Stimulated activated CD8-positive, alpha-beta memory T cell treated with anti-CD3 and anti-CD28 coated beads, Interleukin-15, amount 100 ng/mL, for 48 hours (primary cell): ENCODE data around the gene ANTXR2.

ENCODE experiments used
- DNase-seq, 2 donors: peaks; one replicate each; pipeline ENCODE4 v3.0.0-alpha.2; 2020; ENCODE audit warnings: low read depth in 2 of 2

Gene ANTXR2

DNA sequence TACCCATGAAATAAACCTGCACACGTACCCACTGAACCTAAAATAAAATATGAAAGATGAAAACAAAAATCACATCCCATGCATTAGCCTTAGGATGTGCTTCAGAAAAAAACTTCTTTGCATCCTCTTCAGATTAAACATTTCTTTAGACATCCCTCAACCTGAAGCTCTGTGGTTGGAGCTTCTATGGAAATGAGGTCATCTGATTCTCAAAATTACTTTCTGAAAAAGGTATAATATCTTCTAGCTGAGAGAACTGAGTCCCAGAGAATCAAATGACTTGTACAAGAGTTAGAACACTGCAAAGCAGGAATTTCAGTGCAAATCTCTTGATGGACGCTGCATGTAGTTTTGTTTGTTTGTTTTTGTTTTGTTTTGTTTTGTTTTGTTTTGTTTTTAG, 19.1 kb upstream of the ANTXR2 start:
- DNase-seq = no peak

GRCh38 chr4:80091688-80092087, 18.7 kb upstream of the ANTXR2 start:
- no peak for DNase-seq

DNA sequence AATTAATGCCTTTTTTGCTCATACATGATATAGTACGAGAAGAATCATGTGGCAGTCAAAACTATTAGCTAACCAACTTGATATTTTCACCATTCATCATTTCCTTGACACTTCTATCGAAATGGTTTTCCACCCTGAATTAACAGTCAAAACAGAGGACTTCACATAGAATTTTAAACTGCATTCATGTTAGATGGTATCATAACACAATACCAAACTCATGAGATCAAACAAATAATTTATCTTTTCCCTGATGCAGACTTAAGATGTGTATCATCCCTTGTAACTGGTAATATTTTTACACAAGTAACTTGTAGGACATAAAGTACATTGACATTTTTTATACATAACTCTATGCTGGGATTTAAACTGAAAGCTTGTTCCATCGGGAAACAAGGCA, 18.2 kb upstream of the ANTXR2 start:
- DNase-seq = no peak

DNA sequence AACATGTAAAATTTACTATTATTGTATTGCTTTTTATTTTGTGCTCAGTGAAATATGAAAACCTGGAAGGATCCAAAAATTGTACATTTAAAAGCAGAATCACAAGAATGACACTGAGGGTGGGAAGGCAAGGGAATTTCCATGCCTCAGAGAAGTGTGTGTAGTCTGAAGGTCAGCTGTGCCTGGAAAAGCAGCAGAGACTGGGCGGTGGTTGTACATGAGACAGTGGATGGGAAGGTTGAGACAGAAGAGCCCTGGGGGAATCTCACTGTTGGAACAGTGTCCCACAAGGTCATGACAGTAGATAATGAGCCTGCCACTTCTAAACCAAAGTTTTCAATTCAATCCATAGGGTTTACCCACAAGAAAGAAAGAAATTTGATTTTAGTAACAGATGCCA, 17.1 kb upstream of the ANTXR2 start:
- DNase-seq = no peak

- DNase-seq = no peak
These were observed 15.4 kb upstream of the ANTXR2 start for GRCh38 chr4:80088471-80088870.

- DNase-seq = no peak
These were observed 13.3 kb upstream of the ANTXR2 start for GRCh38 chr4:80086296-80086695.

GRCh38 chr4:80085081-80085480, 12.1 kb upstream of the ANTXR2 start:
- no peak for DNase-seq

GRCh38 chr4:80082693-80083092, 9.7 kb upstream of the ANTXR2 start:
- DNase-seq = no peak

- no peak for DNase-seq
These were observed 8.5 kb upstream of the ANTXR2 start for GRCh38 chr4:80081566-80081965.

- DNase-seq = no peak
These were observed 6.4 kb upstream of the ANTXR2 start for GRCh38 chr4:80079255-80079923.

- DNase-seq = no peak
These were observed 5.5 kb upstream of the ANTXR2 start for GRCh38 chr4:80078346-80079092.

- no peak for DNase-seq
These were observed 4.6 kb upstream of the ANTXR2 start for GRCh38 chr4:80077639-80078038.

DNA sequence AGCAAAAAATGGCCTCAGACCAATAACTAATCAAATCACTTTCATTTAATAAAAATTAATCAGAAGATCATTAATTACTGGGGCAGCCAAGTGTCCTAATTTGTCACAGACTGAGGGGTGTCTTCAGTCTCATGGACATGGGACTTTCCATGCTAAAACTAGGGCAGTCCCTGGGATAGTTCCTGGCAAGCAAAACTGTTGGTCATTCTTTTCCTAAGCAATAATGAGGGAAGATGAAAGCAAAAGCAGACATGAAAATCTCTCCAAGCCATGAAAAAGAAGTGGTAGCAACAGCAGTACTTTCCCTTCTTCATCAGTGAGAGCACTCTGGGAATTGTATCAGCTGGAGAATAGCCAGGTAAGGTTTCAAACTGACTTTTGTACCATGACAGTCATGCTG, 3.7 kb upstream of the ANTXR2 start:
- DNase-seq = no peak

GRCh38 chr4:80075995-80076675, 3.1 kb upstream of the ANTXR2 start:
- DNase-seq = no peak

DNA sequence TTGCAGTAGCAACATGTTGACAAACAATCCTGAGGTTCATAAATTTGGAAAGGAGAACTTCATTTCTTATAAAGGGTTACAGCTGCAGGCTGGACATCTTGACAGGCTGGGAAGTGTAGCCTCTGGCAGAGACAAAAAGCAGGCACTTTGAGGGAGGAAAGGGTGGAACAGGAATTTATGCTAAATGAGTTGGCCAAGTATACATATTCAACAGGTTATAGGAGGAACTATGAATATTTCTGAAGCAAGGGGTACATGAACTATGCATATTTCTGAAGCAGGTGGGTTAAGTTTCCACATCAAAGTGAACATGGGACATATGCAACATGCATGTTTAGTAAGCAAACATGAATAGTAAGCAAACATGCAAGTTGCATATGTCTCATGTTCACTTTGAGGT, 1.6 kb upstream of the ANTXR2 start:
- DNase-seq = no peak

DNA sequence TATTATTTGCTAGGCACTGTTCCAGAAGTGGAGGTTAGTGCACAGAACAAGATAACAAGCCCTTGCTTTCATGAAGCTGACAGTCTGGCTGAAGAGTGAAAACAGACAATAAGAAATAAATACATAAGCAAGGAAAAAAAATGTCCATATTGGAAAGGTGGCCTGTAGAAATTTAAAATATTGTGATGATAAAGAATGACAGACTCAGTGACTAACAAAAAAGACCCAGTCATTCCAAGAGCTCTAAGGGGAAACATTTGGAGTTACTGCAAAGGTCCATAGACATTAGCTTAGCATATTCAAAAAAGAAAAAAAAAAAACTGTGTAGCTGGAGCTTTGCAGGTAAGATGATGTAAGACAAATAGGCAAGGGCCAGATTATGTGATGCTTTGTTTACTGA, 1.0 kb upstream of the ANTXR2 start:
- DNase-seq = no peak

DNA sequence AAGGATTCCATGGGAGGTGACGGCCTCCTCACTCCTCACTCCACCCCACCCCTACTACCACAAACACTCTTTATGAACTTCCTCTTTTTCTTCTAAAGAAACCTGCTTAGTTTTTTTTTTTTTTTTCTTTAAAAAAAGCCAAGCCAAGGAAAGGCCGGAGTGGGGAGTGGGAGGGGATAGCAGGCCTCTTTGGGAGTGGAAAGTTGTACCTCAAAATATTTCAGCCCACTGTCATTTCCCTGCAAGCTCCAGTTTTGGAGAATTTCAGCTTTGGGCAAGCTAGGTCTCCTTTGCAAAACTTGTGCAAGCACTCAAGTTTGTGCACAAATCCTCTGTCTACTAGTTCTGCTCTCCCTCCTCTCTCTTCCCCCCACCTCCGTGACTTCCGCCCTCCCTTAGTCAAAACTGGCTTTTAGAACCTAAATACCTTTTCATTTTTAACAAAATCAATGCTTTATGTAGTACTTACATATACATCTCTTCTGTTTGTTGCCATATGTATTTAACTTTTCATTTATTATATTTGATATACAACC, 512 bp upstream of the ANTXR2 start:
- DNase-seq = no peak

DNA sequence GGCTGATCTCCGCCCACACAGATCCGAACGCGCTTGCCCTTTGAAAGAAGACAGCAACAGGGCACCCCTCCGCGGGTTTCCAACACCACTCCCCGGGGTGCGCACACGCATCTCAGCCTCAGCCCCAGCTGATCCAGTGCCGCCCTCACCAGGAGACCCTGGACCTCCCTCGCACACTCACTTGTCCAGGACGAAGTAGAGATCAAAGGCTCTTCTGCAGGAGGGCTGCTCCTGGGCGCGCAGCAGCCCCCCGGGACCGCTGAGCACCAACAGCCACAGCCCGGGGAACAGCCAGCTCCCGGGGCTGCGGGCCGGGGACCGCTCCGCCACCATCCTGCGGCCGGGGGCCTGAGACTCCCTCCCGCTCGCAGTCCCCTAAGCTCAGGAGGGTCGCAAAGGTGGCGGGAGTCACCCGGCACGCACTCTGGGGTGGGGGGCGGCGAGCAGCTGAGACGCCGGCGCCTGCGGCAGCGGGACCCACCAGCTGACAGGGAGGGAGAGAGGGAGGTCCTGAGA, 743 bp downstream of the ANTXR2 start:
- peak in 1 of 2 donors; percentile 47 for DNase-seq

GRCh38 chr4:80071604-80072227, 1.3 kb downstream of the ANTXR2 start:
- DNase-seq = no peak

DNA sequence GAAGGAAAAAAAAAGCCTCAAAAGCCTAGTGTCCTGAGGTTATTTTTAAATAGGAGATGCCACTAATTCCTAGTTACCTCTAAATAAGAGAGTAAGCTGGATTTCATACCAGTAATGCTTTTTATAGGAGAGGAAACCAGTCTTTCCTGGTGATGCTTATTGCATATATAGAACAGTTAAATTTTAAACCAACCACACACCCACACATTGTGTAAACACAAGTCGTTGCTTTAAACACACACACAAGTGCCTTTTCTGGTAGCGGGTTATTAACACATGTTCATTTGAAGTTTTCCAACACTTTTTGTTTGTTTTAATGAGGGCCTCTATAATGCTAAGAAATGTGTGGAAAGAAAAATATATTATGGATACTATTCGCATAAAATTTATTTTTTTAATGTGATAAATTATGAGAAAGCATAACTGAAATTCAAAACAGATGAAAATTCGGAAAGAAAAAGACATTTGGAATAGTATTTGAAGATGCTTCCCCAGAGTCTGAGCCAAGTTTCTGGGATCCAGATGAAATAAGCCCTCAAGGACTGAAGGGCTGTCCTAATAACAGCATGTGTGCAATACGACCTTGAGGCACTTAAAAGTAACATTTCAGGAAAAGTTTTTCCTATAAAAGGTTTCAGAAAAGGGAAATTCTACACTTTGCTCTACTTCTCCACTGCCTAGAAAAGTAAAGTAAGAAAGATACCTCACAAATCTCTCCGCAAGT, 2.0 kb downstream of the ANTXR2 start:
- DNase-seq = no peak
